Vagina (tissue), 2 donors: ENCODE data around the gene REV3L.

Source experiments
- POLR2A ChIP-seq, 2 donors: fragments of 450-650 bp; IDR thresholded peaks; one replicate each; pipeline ENCODE4 v1.6.1; 2017; ENCODE audit warnings: antibody characterized with exemption in 2 of 2, mild to moderate bottlenecking in 2 of 2, moderate library complexity in 2 of 2
- POLR2AphosphoS5 ChIP-seq, 2 donors: sonication (generic); formaldehyde crosslinking; IDR thresholded peaks; one replicate each; pipeline ENCODE4 v1.9.0; 2017; ENCODE audit warnings: antibody characterized with exemption in 2 of 2, mild to moderate bottlenecking in 2 of 2, low read depth in 1 of 2; ENCODE audit not compliant: insufficient read depth in 1 of 2
- TF ChIP-seq, protein P1 (sequence below), 3 experiments: fragments of 450-650 bp in 2 of 3; fragments of 200-600 bp in 1 of 3; sonication (generic) in 1 of 3; IDR thresholded peaks; one replicate each; pipeline ENCODE4 v1.5.1; 2017 to 2019; ENCODE audit warnings: antibody characterized with exemption in 3 of 3, mild to moderate bottlenecking in 2 of 3, moderate library complexity in 2 of 3

GRCh38 chr6:111399626-111400025 is 83.4 kb downstream of the REV3L start:
- TF ChIP-seq, protein P1, sequence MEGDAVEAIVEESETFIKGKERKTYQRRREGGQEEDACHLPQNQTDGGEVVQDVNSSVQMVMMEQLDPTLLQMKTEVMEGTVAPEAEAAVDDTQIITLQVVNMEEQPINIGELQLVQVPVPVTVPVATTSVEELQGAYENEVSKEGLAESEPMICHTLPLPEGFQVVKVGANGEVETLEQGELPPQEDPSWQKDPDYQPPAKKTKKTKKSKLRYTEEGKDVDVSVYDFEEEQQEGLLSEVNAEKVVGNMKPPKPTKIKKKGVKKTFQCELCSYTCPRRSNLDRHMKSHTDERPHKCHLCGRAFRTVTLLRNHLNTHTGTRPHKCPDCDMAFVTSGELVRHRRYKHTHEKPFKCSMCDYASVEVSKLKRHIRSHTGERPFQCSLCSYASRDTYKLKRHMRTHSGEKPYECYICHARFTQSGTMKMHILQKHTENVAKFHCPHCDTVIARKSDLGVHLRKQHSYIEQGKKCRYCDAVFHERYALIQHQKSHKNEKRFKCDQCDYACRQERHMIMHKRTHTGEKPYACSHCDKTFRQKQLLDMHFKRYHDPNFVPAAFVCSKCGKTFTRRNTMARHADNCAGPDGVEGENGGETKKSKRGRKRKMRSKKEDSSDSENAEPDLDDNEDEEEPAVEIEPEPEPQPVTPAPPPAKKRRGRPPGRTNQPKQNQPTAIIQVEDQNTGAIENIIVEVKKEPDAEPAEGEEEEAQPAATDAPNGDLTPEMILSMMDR (IDR thresholded peaks at IDR 0.05): no peak
- TF ChIP-seq POLR2A (IDR thresholded peaks at IDR 0.05) (no peak), POLR2AphosphoS5 (IDR thresholded peaks at IDR 0.05; ENCODE audit: insufficient read depth in 1 of 2, low read depth in 1 of 2) (no peak)
